Stimulated activated CD8-positive, alpha-beta memory T cell treated with anti-CD3 and anti-CD28 coated beads, Interleukin-7, amount 100 ng/mL, for 48 hours (primary cell): Measurements from ENCODE around the gene DHODH.

Source experiments
- DNase-seq, 2 donors: peaks; one replicate each; pipeline ENCODE4 v3.0.0-alpha.2; 2020; ENCODE audit warnings: low read depth in 1 of 2; ENCODE audit errors: extremely low read depth in 1 of 2

Gene DHODH

DNA sequence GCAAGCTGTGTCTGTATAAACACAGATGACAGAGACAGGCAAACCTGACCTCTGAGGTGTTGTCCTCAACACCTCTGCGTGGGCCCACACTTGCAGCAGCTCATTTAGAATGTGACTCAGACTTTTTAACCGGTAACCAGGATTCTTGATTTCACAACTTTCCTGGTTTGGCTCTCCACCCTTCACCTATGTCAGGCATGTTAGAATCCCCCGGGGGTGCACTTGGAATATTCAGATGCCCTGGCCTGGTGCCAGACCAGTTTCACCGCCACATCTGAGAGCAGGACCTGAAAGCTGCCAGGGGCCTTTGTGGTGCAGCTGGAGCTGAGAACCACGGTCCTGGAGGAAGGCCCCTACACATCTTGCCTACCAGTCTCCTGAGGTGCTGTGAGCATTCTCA, 4.8 kb downstream of the DHODH start:
- peak in 1 of 2 donors; percentile 11 for DNase-seq

DNA sequence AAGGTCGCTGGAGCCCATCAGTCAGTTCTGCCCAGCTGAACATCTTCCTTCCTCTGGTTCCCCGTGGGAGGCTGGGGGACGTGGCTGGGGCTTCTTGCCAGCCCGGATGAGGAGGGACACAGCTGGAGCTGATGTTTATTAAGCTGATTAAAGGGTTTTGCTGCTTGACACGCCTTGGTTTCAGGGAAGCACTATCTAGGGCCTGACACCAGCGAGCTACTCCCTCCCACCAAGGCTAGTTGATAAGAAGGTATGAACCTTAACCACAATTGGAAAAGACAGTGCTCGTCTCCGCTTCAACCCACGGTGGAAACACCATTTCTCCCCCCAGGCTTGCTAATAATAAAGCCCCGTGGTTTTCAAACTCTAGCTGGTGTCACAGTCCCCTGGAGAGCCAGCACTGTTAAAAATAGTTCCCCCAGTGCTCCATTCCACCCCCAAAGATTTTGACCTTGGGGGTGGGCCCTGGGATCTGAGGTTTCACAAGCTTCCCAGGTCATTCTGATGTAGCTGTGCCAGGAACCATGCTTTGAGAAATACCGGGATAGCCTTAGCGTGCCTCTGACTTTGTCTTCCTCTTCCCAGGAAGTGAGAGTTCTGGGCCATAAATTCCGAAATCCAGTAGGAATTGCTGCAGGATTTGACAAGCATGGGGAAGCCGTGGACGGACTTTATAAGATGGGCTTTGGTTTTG, 5.5 kb downstream of the DHODH start:
- no peak for DNase-seq

DNA sequence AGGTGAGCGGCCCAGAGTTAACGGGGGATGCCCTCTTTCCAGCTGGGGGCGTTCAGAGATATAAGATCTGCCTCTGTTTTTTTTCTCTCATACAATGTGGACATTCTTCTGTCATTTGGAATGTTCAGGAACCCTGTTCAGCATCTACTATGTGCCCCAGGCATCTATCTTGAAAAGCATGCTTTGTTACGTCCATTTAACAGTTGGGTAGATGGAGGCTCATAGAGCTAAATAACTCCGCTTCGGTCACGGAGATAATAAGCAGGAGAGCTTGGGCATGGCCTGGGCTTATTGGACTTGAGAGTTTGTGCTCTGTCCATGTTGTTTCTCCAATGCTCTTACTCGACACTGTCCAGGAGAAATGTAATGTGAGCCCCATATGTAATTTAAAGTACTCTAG, 6.1 kb downstream of the DHODH start:
- no peak for DNase-seq

DNA sequence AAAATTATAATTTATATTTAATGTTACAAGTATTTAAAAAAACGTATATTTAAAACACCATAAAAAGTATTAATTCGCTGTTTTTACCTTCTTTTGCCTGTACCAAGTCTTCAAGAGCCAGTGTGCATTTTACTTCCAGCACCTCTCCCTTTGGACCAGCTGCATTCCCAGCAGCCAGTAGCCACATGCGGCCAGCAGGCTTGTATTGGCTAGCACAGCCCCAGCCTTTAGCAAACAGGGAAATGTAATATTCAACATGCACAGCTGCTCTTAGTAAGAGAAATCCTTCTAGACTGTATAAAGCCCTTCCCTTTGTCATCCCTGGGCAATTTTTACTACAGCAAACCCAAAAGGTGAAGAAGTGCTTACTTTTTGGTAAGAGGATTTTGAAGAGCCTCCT, 6.6 kb downstream of the DHODH start:
- no peak for DNase-seq

DNA sequence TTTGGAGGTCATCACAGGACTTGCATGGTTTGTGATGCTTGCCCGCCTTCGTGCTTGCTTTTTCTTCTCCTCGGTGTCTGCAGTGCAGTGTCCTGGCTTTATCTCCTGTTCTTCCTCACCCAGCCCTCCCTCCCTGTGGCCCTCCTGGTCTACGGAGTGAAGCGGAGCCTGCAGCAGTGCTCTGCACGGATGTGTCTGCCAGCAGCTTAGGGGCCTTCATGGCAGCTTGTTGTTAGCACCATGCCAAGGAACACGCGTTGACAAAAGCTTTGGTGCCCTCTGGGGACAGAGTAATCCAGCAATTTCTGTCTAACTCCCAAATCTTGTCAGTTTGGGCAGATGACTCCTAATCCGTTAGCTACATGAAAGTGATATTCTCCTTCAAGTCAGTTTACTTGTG, 9.9 kb downstream of the DHODH start:
- no peak for DNase-seq

DNA sequence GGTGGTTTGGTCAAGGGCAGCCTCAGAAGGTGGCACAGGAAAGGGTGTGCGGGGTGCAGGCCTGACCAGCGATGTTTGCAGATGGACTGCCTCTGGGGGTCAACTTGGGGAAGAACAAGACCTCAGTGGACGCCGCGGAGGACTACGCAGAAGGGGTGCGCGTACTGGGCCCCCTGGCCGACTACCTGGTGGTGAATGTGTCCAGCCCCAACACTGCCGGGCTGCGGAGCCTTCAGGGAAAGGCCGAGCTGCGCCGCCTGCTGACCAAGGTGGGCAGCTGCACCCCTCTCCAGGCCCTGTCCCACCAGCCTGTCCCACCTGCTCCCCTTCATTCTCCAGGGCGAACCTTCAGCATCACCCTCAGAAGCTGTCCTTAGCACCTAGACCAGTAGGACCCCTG, 12.5 kb downstream of the DHODH start:
- no peak for DNase-seq

DNA sequence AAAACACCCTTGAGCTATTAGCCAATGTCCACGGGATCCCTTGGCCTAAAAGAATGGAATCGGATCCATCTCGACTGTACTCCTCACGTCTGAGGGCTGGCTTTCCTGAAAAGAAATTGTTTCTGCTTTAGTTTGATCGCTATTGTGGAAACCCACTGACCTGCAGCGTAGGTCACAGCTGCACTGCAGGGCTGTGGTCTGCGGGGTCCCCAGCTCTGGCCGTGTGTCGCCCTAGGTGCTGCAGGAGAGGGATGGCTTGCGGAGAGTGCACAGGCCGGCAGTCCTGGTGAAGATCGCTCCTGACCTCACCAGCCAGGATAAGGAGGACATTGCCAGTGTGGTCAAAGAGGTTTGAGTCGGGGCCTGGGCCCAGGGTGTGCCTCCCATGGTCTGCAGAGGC, 13.6 kb downstream of the DHODH start:
- DNase-seq = no peak

DNA sequence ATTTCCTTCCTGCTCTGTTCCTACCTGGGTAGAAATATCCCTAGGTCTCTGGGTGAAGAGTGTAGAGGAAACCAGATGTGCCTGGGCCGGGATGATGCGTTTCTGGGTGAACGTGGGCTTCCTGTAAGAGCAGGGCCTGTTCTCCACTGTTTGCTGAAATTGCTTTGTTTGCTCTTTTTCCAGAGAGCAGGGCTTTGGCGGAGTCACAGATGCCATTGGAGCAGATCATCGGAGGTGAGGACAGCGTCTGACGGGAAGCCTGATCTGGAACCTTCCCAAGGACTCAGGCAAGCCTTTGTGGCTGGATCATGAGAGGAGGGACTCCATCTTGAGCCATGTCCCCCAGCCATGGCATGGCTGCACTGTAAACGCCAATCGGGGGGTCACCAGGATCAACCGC, 15.4 kb downstream of the DHODH start:
- no peak for DNase-seq

DNA sequence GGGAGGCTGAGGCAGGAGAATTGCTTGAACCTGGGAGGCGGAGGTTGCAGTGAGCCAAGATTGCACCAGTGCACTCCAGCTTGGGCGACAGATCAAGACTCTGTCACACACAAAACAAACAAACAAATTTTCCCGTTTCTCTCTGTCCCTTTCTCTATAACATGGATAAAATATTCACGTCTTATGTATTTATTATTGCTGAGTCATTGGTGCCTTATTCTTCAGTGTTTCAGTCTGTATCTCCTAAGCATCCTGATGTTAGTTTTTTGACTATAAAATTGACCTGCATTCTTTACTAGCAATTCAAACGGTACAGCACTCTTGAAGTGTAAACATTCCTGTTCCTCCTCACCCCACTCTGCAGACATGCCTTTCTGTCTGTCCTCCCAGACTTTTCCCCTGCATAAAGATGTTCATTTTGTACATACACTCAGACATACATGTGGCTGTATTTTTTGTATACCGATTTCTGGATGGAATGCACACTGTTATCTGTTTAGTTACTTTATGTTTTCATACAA, 16.4 kb downstream of the DHODH start:
- no peak for DNase-seq

DNA sequence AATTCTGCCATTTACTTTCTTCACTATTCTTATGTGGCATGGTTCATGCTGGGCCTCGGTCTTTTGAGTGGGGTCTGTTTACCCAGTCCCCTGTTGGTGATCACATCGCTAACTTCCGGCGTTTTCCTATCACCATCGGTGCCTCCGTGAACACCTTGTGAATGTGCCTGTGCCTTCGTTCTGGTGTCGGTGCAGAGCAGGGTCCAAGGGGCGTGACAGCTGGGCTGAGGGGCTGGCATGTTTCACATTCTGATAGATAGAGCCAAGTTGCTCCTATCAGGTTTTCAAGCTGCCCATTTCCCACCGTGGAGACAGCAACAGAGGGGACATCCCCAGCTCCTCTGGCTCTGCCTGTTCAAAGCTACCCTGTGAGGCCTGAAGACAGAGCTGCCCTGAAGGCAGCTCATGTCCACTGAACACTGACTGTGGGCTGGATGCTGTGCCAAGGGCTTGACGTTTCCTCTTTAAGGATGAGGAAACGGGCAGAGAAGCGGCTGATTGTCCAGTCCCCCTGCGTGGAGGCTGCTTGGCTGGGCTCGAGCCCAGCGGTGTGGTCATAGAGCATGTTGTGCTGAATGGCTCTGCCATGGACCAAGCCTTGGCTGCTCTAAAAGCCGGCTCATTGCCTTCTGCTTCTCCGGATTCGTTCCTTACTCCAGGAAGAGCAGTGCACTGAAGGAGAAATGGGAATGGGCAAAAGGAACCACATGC, 17.0 kb downstream of the DHODH start:
- DNase-seq = no peak

DNA sequence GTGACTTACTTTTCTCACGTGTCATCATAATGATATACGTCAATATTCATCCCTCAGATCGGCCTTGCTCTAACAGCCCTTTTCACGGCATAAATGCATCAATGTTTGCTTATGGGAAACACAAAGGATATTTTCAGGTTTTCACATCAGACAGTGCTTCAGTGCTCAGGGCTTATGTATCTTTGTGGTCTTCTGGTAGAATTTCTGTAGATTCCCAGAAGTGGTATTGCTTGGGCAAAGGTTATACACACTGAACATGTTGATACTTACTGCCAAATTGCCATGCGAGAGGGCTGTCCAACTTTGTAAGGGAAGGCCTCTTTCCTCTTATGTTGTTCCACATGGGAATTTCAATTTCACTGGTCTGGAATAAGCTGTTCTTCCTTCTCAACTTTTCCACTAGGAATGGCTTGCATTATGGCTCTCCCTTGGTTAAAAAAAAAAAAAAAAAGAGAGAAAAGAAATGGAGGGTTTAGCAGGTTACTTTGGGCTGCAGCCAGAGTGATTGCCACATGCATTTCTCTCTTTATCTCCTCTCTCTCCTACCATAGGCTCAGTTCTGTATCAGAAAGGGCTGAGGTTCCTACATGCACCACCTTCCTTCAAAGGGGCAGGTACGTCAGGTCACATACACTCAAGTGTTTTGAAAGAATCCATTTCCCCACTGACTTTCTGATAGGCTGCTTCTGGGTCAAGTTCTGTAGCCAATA, 19.3 kb downstream of the DHODH start:
- DNase-seq = no peak

DNA sequence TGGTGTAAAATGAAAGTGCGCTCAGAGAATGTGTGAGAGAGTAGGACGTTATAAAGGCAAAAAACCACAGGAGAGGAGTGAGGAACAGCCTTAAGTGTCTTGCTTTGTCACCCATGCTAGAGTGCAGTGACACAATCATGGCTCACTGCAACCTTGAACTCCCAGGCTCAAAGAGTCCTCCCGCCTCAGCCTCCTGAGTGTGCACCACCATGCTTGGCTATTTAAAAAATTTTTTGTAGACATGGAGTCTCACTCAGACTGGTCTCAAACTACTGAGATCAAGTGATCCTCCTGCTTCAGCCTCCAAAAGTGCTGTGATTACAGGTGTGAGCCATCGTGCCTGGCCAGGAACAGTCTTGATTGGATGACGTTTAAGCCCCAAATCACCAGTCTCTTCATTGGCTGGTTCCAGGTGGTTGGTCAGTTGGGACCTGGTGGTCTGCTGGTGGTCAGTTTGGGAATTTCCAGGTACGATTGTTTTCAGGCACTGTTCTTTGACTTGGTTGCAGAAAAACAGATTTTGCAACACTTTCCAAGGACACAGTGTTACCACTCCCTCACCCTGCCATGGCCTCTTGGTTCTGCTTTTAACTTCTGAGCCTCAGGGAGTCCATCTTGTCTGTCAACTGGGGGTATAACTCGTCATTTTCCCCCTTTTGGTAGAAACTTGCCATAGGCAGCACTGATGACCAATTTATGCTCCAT, 21.2 kb downstream of the DHODH start:
- no peak for DNase-seq

DNA sequence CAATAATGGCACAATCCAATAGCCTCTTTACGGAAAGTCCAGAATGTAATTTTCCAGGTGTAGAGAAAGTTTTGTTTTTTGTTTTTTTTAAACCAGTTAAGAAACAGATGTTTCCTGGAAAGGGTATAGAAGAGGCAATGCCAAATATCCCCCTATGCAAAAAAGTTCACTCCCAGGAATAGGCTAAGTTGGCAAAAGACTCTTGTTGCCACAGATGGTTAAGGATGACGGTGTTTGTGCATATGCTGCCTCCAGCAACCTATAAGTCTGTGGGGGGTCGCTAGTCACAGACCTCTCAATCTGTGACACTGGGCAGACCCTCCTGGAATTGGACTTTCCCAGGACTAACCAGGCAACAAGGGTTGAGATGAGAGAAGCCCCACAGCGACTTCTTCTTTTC, 24.9 kb downstream of the DHODH start:
- no peak for DNase-seq

DNA sequence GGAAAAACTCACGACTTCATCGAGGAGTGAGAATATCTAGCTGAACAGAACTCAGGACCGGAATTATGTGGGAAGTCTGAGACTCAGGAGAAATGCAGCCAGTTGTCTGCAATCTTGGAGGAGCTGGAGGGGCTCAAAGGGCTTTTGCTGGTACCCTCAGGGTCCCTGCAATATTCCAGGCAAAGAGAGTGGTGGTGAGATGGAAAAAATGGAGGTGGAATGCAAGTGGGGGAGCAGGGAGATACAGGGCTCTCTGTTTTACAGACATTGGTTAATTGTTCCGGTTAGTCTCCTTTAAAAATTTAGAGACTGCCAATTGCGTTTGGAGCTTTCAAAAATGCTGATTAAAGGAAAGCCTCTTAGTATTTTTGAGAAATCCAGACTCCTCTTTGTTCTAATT, 27.6 kb downstream of the DHODH start:
- no peak for DNase-seq

DNA sequence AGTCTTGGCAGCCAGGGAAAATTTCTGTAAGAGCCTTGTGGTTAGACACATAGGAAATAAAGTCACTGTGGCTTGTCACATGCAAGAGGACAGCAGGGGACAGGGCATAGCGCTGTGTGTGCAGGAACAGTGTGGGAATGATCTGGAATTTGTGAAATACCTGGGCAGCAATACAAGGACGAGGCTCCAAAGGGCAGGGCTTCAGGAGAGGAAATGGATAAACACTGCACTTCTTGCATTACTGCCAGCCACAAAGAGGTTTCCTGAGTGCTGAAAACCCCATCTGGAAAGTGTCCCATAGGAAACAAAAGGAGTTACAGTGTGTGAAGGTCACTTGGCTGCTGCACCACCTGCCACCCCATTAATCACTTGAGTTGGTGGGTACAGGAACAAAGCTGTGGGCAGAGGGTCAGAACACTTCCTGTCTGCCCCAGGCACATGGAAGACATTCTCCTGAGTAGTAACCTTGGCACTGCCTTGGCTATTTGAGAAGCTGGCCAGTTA, 33.7 kb downstream of the DHODH start:
- no peak for DNase-seq

DNA sequence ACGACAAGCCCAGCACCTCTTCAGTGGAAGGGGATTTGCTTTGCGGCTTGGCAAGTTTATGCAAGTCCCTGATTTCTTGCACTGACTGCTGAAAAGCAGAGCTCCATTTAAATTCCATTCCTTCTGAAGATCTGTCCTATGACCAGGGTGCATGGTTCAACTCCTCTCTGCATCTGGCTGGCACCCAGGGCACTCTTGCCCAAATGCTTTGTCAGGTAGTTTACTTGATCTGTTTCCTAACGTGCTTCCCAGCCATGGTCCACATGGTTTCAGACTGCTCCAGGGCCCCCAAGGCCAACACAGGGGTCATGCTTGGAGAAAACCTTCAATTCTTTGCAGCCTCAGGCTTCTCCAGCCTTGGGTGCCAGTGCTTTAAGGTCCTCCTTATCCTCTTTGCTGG, 34.5 kb downstream of the DHODH start:
- no peak for DNase-seq

DNA sequence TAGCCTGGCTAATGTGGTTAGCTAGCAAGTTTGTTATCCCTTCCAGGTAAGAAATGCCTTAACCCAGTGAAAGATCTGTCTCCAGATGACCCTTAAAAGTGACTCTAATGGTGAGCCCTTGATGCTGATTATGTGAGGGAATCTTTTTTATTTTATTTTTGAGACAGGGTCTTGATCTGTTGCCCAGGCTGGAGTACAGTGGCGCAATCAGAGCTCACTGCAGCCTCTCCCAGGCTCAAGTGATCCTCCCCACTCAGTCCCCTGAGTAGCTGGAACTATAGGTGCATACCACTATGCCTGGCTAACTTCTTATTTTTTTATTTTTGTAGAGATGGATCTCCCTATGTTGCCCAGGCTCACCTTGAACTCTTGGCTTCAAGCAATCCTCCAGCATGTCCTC, 35.0 kb downstream of the DHODH start:
- DNase-seq = no peak

DNA sequence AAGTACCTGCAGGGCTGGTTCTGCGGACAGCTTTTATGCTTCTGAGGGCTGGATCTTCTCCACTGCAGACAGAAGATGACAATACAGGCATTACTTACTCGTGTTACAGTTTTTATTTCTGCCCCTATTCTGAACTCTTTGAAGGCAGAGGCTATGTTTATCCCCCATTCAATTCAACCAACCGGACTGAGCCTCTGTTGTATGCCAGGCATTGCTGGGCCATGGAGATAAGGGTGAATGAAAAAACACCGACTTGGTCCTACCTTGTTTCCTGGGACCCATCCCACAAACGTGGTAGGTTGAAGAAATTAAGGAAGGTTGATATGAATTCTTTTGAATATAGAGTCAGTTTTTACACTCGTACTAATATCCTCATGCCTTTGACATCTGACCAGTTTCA, 35.8 kb downstream of the DHODH start:
- no peak for DNase-seq

DNA sequence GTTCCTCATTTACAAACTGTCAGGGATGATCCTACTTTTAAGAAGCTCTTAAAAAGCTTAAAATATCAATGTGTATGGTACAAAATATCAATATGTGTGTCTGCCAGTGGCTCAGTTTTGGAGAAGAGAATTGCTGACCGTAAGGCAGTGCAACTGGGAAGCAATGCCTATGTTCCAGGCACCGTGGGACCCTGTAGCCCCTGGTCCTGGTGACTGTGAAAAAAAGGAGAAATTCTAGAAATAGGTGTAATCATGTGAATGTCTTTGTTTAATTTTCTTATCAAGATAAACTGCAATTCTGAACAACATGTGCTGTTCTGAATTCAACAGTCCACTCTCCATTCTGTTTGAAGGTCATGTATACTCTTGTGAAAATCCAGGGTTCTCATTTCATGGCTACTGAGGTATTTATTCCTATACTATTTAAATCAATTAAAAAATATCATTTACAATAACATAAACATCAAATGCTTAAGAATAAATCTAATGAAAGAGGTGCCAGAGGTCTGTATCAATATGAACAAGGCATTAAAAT, 36.3 kb downstream of the DHODH start:
- no peak for DNase-seq

DNA sequence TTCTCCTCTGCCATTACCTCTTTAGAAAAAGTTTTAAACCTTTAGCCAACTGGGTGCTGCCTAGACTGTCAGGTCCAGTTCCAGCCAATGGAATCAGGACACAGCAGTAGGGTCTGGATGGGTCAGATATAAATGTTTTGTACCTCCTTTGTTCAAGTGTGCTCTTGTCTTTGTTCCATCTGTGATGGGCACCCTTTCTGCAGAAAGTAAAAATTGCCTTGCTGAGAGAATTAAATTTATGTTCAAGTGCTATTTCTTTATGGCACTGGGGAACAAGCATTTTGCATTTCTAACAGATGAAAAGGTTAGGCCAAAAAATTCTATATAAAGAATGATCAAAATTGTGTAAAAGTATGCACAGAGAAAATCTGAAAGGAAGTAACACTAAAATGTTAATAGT, 40.6 kb downstream of the DHODH start:
- DNase-seq = no peak
